GM23338 (cell line): ENCODE data around the gene COL6A1. TPM values are rescaled to one million over a fixed set of nuclear protein-coding genes. Genes with fewer than 3 reads are reported as not detected.

Experiments
- ATAC-seq: fragments of 200-7000 bp; cut with Tn5 transposase; 3 replicates; pipeline ENCODE4 v1.9.1; 2020
- DNase-seq: peaks from one replicate; pipeline ENCODE4 v3.0.0-alpha.2; 2015; ENCODE audit warnings: low spot score
- H2AFZ ChIP-seq: fragments of 200-600 bp; sonication (generic); 2 replicates; pipeline ENCODE4 v1.8.0; 2016; ENCODE audit warnings: antibody characterized with exemption, mild to moderate bottlenecking, moderate library complexity
- H3F3A ChIP-seq: fragments of 200-600 bp; sonication (generic); replicated peaks from 2 replicates; pipeline ENCODE4 v1.8.0; 2017; ENCODE audit warnings: antibody characterized with exemption, mixed run types, low read depth
- H3K27ac ChIP-seq: fragments of 200-600 bp; sonication (generic); 2 replicates; pipeline ENCODE4 v1.6.1; 2016; ENCODE audit warnings: low read depth
- H3K27me3 ChIP-seq: fragments of 200-600 bp; sonication (generic); 2 replicates; pipeline ENCODE4 v1.8.0; 2016; ENCODE audit warnings: mild to moderate bottlenecking, mixed run types, moderate library complexity; ENCODE audit not compliant: insufficient read depth
- H3K36me3 ChIP-seq: fragments of 200-600 bp; sonication (generic); 2 replicates; pipeline ENCODE4 v1.8.0; 2016; ENCODE audit warnings: mild to moderate bottlenecking; ENCODE audit not compliant: insufficient read depth
- H3K4me1 ChIP-seq: fragments of 200-600 bp; sonication (generic); 2 replicates; pipeline ENCODE4 v1.8.0; 2016; ENCODE audit warnings: mild to moderate bottlenecking, moderate library complexity; ENCODE audit not compliant: insufficient read depth
- H3K4me2 ChIP-seq: fragments of 200-600 bp; sonication (generic); 2 replicates; pipeline ENCODE4 v1.7.1; 2017; ENCODE audit warnings: mixed run types
- H3K4me3 ChIP-seq: fragments of 200-600 bp; sonication (generic); 2 replicates; pipeline ENCODE4 v1.6.1; 2016; ENCODE audit warnings: mixed run types
- H3K79me2 ChIP-seq: fragments of 200-600 bp; sonication (generic); replicated peaks from 2 replicates; pipeline ENCODE4 v1.8.0; 2017; ENCODE audit warnings: mild to moderate bottlenecking; ENCODE audit not compliant: insufficient read depth
- H3K9me2 ChIP-seq: fragments of 200-600 bp; sonication (generic); 2 replicates; pipeline ENCODE4 v1.8.0; 2017; ENCODE audit not compliant: insufficient read depth
- H4K20me1 ChIP-seq: fragments of 200-600 bp; sonication (generic); replicated peaks from 2 replicates; pipeline ENCODE4 v1.8.0; 2017; ENCODE audit warnings: mild to moderate bottlenecking; ENCODE audit not compliant: insufficient read depth
- H3K27ac Mint-ChIP-seq: 2 replicates; pipeline ENCODE4 v1.8.0; 2020; ENCODE audit warnings: inconsistent platforms, mild to moderate bottlenecking, moderate library complexity, mixed read lengths
- H3K27me3 Mint-ChIP-seq: 3 replicates; pipeline ENCODE4 v1.8.0; 2022; ENCODE audit warnings: low read depth, mild to moderate bottlenecking, moderate library complexity, mixed read lengths, inconsistent platforms; ENCODE audit not compliant: insufficient read depth, poor library complexity
- H3K36me3 Mint-ChIP-seq: 3 replicates; pipeline ENCODE4 v1.8.0; 2021; ENCODE audit warnings: low read depth, mild to moderate bottlenecking, inconsistent platforms, moderate library complexity, mixed read lengths
- H3K4me1 Mint-ChIP-seq: 3 replicates; pipeline ENCODE4 v1.8.0; 2020; ENCODE audit warnings: mild to moderate bottlenecking, inconsistent platforms, mixed read lengths
- H3K4me3 Mint-ChIP-seq: 3 replicates; pipeline ENCODE4 v1.8.0; 2021; ENCODE audit warnings: moderate library complexity, mild to moderate bottlenecking, inconsistent platforms, mixed read lengths
- H3K9me3 Mint-ChIP-seq: 3 replicates; pipeline ENCODE4 v1.8.0; 2020; ENCODE audit warnings: moderate library complexity, mild to moderate bottlenecking, inconsistent platforms, mixed read lengths
- CREB1 ChIP-seq: fragments of 250-450 bp; sonication (Bioruptor Pico); IDR thresholded peaks from 2 replicates; pipeline ENCODE4 v1.5.0; 2020; ENCODE audit warnings: low read depth, mild to moderate bottlenecking, moderate library complexity
- CTCF ChIP-seq, 2 experiments: fragments of 200-600 bp in 1 of 2; sonication (generic) in 1 of 2; conservative IDR thresholded peaks; 2 replicates each; pipeline versions ENCODE4 v1.5.1 to v1.6.1; 2016 to 2017; ENCODE audit warnings: antibody characterized with exemption in 2 of 2, low read depth in 2 of 2, mild to moderate bottlenecking in 2 of 2, moderate library complexity in 1 of 2
- ETS1 ChIP-seq: IDR thresholded peaks from 2 replicates; pipeline ENCODE4 v1.6.1; 2016; ENCODE audit warnings: antibody characterized with exemption
- JUNB ChIP-seq: IDR thresholded peaks from one replicate; pipeline ENCODE4 v1.6.1; 2016; ENCODE audit warnings: antibody characterized with exemption; ENCODE audit not compliant: unreplicated experiment
- NANOG ChIP-seq: IDR thresholded peaks from 2 replicates; pipeline ENCODE4 v1.6.1; 2016; ENCODE audit warnings: antibody characterized with exemption, borderline replicate concordance
- POLR2AphosphoS5 ChIP-seq: IDR thresholded peaks from 2 replicates; pipeline ENCODE4 v1.6.1; 2016; ENCODE audit warnings: antibody characterized with exemption, low read depth
- STAT1 ChIP-seq: IDR thresholded peaks from one replicate; pipeline ENCODE4 v1.6.1; 2016; ENCODE audit warnings: antibody characterized with exemption; ENCODE audit not compliant: unreplicated experiment
- long read RNA-seq: library from polyadenylated mRNA; unstranded; transcript quantifications from one replicate; pipeline ENCODE4 v2.0.0, GENCODE V29; 2020; ENCODE audit not compliant: unreplicated experiment
- polyA plus RNA-seq: library from polyadenylated mRNA; unstranded; fragments of >200 nt; fragmentation: Nextera tagmentation; extraction: Ambion mirVana; gene quantifications from 2 replicates; pipeline ENCODE4 v1.2.1, GENCODE V29; 2016
- total RNA-seq: library from RNA; depleted of rRNA; stranded (reverse); fragments of >200 nt; shearing (Covaris generic); gene quantifications from 2 replicates; pipeline ENCODE4 v1.2.3, GENCODE V29; 2014; rRNA removed

COL6A1 gene, protein sequence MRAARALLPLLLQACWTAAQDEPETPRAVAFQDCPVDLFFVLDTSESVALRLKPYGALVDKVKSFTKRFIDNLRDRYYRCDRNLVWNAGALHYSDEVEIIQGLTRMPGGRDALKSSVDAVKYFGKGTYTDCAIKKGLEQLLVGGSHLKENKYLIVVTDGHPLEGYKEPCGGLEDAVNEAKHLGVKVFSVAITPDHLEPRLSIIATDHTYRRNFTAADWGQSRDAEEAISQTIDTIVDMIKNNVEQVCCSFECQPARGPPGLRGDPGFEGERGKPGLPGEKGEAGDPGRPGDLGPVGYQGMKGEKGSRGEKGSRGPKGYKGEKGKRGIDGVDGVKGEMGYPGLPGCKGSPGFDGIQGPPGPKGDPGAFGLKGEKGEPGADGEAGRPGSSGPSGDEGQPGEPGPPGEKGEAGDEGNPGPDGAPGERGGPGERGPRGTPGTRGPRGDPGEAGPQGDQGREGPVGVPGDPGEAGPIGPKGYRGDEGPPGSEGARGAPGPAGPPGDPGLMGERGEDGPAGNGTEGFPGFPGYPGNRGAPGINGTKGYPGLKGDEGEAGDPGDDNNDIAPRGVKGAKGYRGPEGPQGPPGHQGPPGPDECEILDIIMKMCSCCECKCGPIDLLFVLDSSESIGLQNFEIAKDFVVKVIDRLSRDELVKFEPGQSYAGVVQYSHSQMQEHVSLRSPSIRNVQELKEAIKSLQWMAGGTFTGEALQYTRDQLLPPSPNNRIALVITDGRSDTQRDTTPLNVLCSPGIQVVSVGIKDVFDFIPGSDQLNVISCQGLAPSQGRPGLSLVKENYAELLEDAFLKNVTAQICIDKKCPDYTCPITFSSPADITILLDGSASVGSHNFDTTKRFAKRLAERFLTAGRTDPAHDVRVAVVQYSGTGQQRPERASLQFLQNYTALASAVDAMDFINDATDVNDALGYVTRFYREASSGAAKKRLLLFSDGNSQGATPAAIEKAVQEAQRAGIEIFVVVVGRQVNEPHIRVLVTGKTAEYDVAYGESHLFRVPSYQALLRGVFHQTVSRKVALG
- total RNA-seq, result 151 and 180 TPM in 2 replicates
- 76.0 and 84.5 TPM in 2 replicates for polyA plus RNA-seq
- long read RNA-seq, partial matches to known transcripts, result 2 of 5 reads
- long read RNA-seq, other reads (novel, unspliced or antisense), result 2 of 5 reads

GRCh38 chr21:45981151-45982091 lies at the start of gene COL6A1:
Gene COL6A1 (plus strand): TSS chr21:45981770. CDS start chr21:45981851, 81 bp downstream.
- ATAC-seq (peak; percentile 59), DNase-seq (peak; percentile 85)
- H3K4me2 ChIP-seq, result peak within 1 kb of the TSS; percentile 92
- peak within 1 kb of the TSS; percentile 66; the same call in 1 of the 2 replicates for H2AFZ ChIP-seq
- Mint-ChIP-seq H3K4me1 (peaks cover 9% of the 10 kb centered on the region), H3K27me3 (peaks cover 7% of the 10 kb centered on the region), H3K4me3 (peak within 1 kb of the TSS; percentile 73), H3K9me3 (no peaks in the 10 kb centered on the region), H3K27ac (no peak within 1 kb of the TSS), H3K36me3 (peaks cover 13% of the 10 kb centered on the region)
- peak within 1 kb of the TSS; percentile 79 for H3K4me3 ChIP-seq
- peaks cover 18% of the 10 kb centered on the region for H3K4me1 ChIP-seq
- peaks cover 6% of the 10 kb centered on the region; the same call in 1 of the 2 replicates for H4K20me1 ChIP-seq
- H3K9me2 ChIP-seq, result no peaks in the 10 kb centered on the region
- peaks cover 3% of the 10 kb centered on the region; the same call in 1 of the 2 replicates for H3K36me3 ChIP-seq
- peaks cover 13% of the 10 kb centered on the region; the same call in 1 of the 2 replicates for H3K27me3 ChIP-seq
- H3K27ac ChIP-seq, result peak within 1 kb of the TSS; percentile 83
- TF ChIP-seq CTCF (conservative IDR thresholded peaks at IDR 0.05; ENCODE audit: low read depth in 2 of 2) (no peak), ETS1 (no peak), POLR2AphosphoS5 (peak; percentile 79), NANOG (no peak), CREB1 (CRISPR knock-in tag) (no peak), JUNB (no peak), STAT1 (no peak)
- H3K79me2 ChIP-seq, result peaks cover 4% of the 10 kb centered on the region; the same call in 1 of the 2 replicates
- peaks cover 27% of the 10 kb centered on the region for H3F3A ChIP-seq
